ENCODE measurements around the gene SMC4.

SMC4 gene

GRCh38 chr3:160413613-160414248 lies 14.3 kb downstream of the SMC4 start:
- Histone ChIP-seq H3K4me1 (ENCODE audit: control insufficient read depth, insufficient read depth, low read length, poor library complexity, severe bottlenecking) (no peaks in the 10 kb centered on the region), H3K27ac (ENCODE audit: low read depth, low read length, severe bottlenecking) (no peak overlapping the region), H3K9me3 (ENCODE audit: control insufficient read depth, low read length) (no peaks in the 10 kb centered on the region), H3K36me3 (ENCODE audit: control insufficient read depth, insufficient read depth, low read length) (peaks cover 71% of the 10 kb centered on the region), H3K4me3 (ENCODE audit: extremely low read depth, insufficient read depth, low read length, poor library complexity, severe bottlenecking) (no peak overlapping the region)
- WGBS, 2 experiments (ENCODE audit: insufficient coverage in 2 of 2) = 0% methylated on average over 1 of the region's 3 CpGs

- Histone ChIP-seq H3K9me3 (ENCODE audit: control insufficient read depth, low read length) (no peaks in the 10 kb centered on the region), H3K4me1 (ENCODE audit: control insufficient read depth, insufficient read depth, low read length, poor library complexity, severe bottlenecking) (no peaks in the 10 kb centered on the region), H3K27ac (ENCODE audit: low read depth, low read length, severe bottlenecking) (no peak overlapping the region), H3K4me3 (ENCODE audit: extremely low read depth, insufficient read depth, low read length, poor library complexity, severe bottlenecking) (no peak overlapping the region), H3K36me3 (ENCODE audit: control insufficient read depth, insufficient read depth, low read length) (peaks cover 87% of the 10 kb centered on the region)
- WGBS, 2 experiments (ENCODE audit: insufficient coverage in 2 of 2) = no CpG with 5 or more reads among the region's 3 CpGs
Measured at GRCh38 chr3:160417311-160417710, 17.9 kb downstream of the SMC4 start.

- Histone ChIP-seq H3K4me3 (ENCODE audit: extremely low read depth, insufficient read depth, low read length, poor library complexity, severe bottlenecking) (no peak overlapping the region), H3K9me3 (ENCODE audit: control insufficient read depth, low read length) (no peaks in the 10 kb centered on the region), H3K4me1 (ENCODE audit: control insufficient read depth, insufficient read depth, low read length, poor library complexity, severe bottlenecking) (no peaks in the 10 kb centered on the region), H3K27ac (ENCODE audit: low read depth, low read length, severe bottlenecking) (no peak overlapping the region), H3K36me3 (ENCODE audit: control insufficient read depth, insufficient read depth, low read length) (peaks cover 85% of the 10 kb centered on the region)
- WGBS, 2 experiments (ENCODE audit: insufficient coverage in 2 of 2) = 96 to 100% methylated on average over 3 to 4 of the region's 11 CpGs
Measured at GRCh38 chr3:160427832-160428424, 28.5 kb downstream of the SMC4 start.

- 87 to 94% methylated on average over 1 to 2 of the region's 2 CpGs for WGBS, 2 experiments (ENCODE audit: insufficient coverage in 2 of 2)
- Histone ChIP-seq H3K9me3 (ENCODE audit: control insufficient read depth, low read length) (no peaks in the 10 kb centered on the region), H3K36me3 (ENCODE audit: control insufficient read depth, insufficient read depth, low read length) (peaks cover 74% of the 10 kb centered on the region), H3K4me3 (ENCODE audit: extremely low read depth, insufficient read depth, low read length, poor library complexity, severe bottlenecking) (no peak overlapping the region), H3K4me1 (ENCODE audit: control insufficient read depth, insufficient read depth, low read length, poor library complexity, severe bottlenecking) (peaks cover 5% of the 10 kb centered on the region), H3K27ac (ENCODE audit: low read depth, low read length, severe bottlenecking) (no peak overlapping the region)
Measured at GRCh38 chr3:160434071-160434470, 34.6 kb downstream of the SMC4 start.

- Histone ChIP-seq H3K4me3 (ENCODE audit: extremely low read depth, insufficient read depth, low read length, poor library complexity, severe bottlenecking) (no peak overlapping the region), H3K36me3 (ENCODE audit: control insufficient read depth, insufficient read depth, low read length) (peaks cover 64% of the 10 kb centered on the region), H3K4me1 (ENCODE audit: control insufficient read depth, insufficient read depth, low read length, poor library complexity, severe bottlenecking) (peaks cover 5% of the 10 kb centered on the region), H3K27ac (ENCODE audit: low read depth, low read length, severe bottlenecking) (no peak overlapping the region), H3K9me3 (ENCODE audit: control insufficient read depth, low read length) (no peaks in the 10 kb centered on the region)
- 95 to 100% methylated on average over 2 of the region's 2 CpGs for WGBS, 2 experiments (ENCODE audit: insufficient coverage in 2 of 2)
Measured at GRCh38 chr3:160435095-160435494, 35.6 kb downstream of the SMC4 start.

GRCh38 chr3:160435747-160436146 lies 36.3 kb downstream of the SMC4 start:
- WGBS, 2 experiments (ENCODE audit: insufficient coverage in 2 of 2) = no CpG with 5 or more reads among the region's 1 CpG
- no peak overlapping the region for H3K4me3 ChIP-seq (ENCODE audit: extremely low read depth, insufficient read depth, low read length, poor library complexity, severe bottlenecking)
- H3K4me1 ChIP-seq (ENCODE audit: control insufficient read depth, insufficient read depth, low read length, poor library complexity, severe bottlenecking) = peaks cover 5% of the 10 kb centered on the region
- H3K36me3 ChIP-seq (ENCODE audit: control insufficient read depth, insufficient read depth, low read length) = peaks cover 63% of the 10 kb centered on the region
- no peak overlapping the region for H3K27ac ChIP-seq (ENCODE audit: low read depth, low read length, severe bottlenecking)
- no peaks in the 10 kb centered on the region for H3K9me3 ChIP-seq (ENCODE audit: control insufficient read depth, low read length)

- WGBS, 2 experiments (ENCODE audit: insufficient coverage in 2 of 2) = 80 to 94% methylated on average over 2 to 5 of the region's 5 CpGs
- Histone ChIP-seq H3K36me3 (ENCODE audit: control insufficient read depth, insufficient read depth, low read length) (peaks cover 62% of the 10 kb centered on the region), H3K4me3 (ENCODE audit: extremely low read depth, insufficient read depth, low read length, poor library complexity, severe bottlenecking) (no peak overlapping the region), H3K9me3 (ENCODE audit: control insufficient read depth, low read length) (no peaks in the 10 kb centered on the region), H3K4me1 (ENCODE audit: control insufficient read depth, insufficient read depth, low read length, poor library complexity, severe bottlenecking) (peaks cover 5% of the 10 kb centered on the region), H3K27ac (ENCODE audit: low read depth, low read length, severe bottlenecking) (no peak overlapping the region)
Measured at GRCh38 chr3:160437083-160437455, 37.6 kb downstream of the SMC4 start.

GRCh38 chr3:160440687-160441086 lies 41.2 kb downstream of the SMC4 start:
- no peak overlapping the region for H3K4me3 ChIP-seq (ENCODE audit: extremely low read depth, insufficient read depth, low read length, poor library complexity, severe bottlenecking)
- peaks cover 72% of the 10 kb centered on the region for H3K36me3 ChIP-seq (ENCODE audit: control insufficient read depth, insufficient read depth, low read length)
- H3K4me1 ChIP-seq (ENCODE audit: control insufficient read depth, insufficient read depth, low read length, poor library complexity, severe bottlenecking) = peaks cover 5% of the 10 kb centered on the region
- peaks cover 5% of the 10 kb centered on the region for H3K9me3 ChIP-seq (ENCODE audit: control insufficient read depth, low read length)
- 88 to 92% methylated on average over 4 to 6 of the region's 7 CpGs for WGBS, 2 experiments (ENCODE audit: insufficient coverage in 2 of 2)
- H3K27ac ChIP-seq (ENCODE audit: low read depth, low read length, severe bottlenecking) = no peak overlapping the region

- Histone ChIP-seq H3K36me3 (ENCODE audit: control insufficient read depth, insufficient read depth, low read length) (peaks cover 56% of the 10 kb centered on the region), H3K4me3 (ENCODE audit: extremely low read depth, insufficient read depth, low read length, poor library complexity, severe bottlenecking) (no peak overlapping the region), H3K9me3 (ENCODE audit: control insufficient read depth, low read length) (peaks cover 8% of the 10 kb centered on the region), H3K27ac (ENCODE audit: low read depth, low read length, severe bottlenecking) (no peak overlapping the region), H3K4me1 (ENCODE audit: control insufficient read depth, insufficient read depth, low read length, poor library complexity, severe bottlenecking) (no peaks in the 10 kb centered on the region)
- 86 to 100% methylated on average over 1 of the region's 1 CpG for WGBS, 2 experiments (ENCODE audit: insufficient coverage in 2 of 2)
Measured at GRCh38 chr3:160444411-160444810, 45.0 kb downstream of the SMC4 start.

- H3K4me3 ChIP-seq (ENCODE audit: extremely low read depth, insufficient read depth, low read length, poor library complexity, severe bottlenecking) = no peak overlapping the region
- H3K36me3 ChIP-seq (ENCODE audit: control insufficient read depth, insufficient read depth, low read length) = peaks cover 53% of the 10 kb centered on the region
- WGBS, 2 experiments (ENCODE audit: insufficient coverage in 2 of 2) = 80% methylated on average over 1 of the region's 1 CpG; no CpG with 5 or more reads in 1 of the 2 experiments
Measured at GRCh38 chr3:160445854-160446253, 46.4 kb downstream of the SMC4 start.

GRCh38 chr3:160446522-160447056 lies 47.1 kb downstream of the SMC4 start:
- Histone ChIP-seq H3K36me3 (ENCODE audit: control insufficient read depth, insufficient read depth, low read length) (peaks cover 46% of the 10 kb centered on the region), H3K27ac (ENCODE audit: low read depth, low read length, severe bottlenecking) (no peak overlapping the region), H3K9me3 (ENCODE audit: control insufficient read depth, low read length) (peaks cover 8% of the 10 kb centered on the region), H3K4me3 (ENCODE audit: extremely low read depth, insufficient read depth, low read length, poor library complexity, severe bottlenecking) (no peak overlapping the region), H3K4me1 (ENCODE audit: control insufficient read depth, insufficient read depth, low read length, poor library complexity, severe bottlenecking) (peaks cover 7% of the 10 kb centered on the region)
- 98 to 100% methylated on average over 5 to 10 of the region's 13 CpGs for WGBS, 2 experiments (ENCODE audit: insufficient coverage in 2 of 2)

More at GRCh38 chr3:160445854-160446253, 46.4 kb downstream of the SMC4 start:
- H3K27ac ChIP-seq (ENCODE audit: low read depth, low read length, severe bottlenecking) = no peak overlapping the region
- peaks cover 8% of the 10 kb centered on the region for H3K9me3 ChIP-seq (ENCODE audit: control insufficient read depth, low read length)
- peaks cover under 1% of the 10 kb centered on the region for H3K4me1 ChIP-seq (ENCODE audit: control insufficient read depth, insufficient read depth, low read length, poor library complexity, severe bottlenecking)

Data from mesodermal cell (in vitro differentiated cells).